ENCODE results near the gene CPO.
"Not testable (repeated sequence)": the region's sequence is repeated elsewhere in the genome, so short reads cannot be mapped to it uniquely, and the experiment has no call there.

CPO gene

GRCh38 chr2:206939340-206939739 lies at the start of gene CPO:
Gene CPO, plus strand, starts transcription at chr2:206939518. Its CDS starts 82 bp downstream, at chr2:206939600.
- DNase-seq, result no peak

- no peak for DNase-seq
Measured at GRCh38 chr2:206890179-206890578, 49.1 kb upstream of the CPO start.

- no peak for DNase-seq
Measured at GRCh38 chr2:206890926-206891325, 48.4 kb upstream of the CPO start.

GRCh38 chr2:206915121-206915520 lies 24.2 kb upstream of the CPO start:
- DNase-seq, result no peak

- no peak for DNase-seq
Measured at GRCh38 chr2:206918263-206918662, 21.1 kb upstream of the CPO start.

- DNase-seq, result no peak
Measured at GRCh38 chr2:206920310-206920709, 19.0 kb upstream of the CPO start.

GRCh38 chr2:206920951-206921350 lies 18.4 kb upstream of the CPO start:
- no peak for DNase-seq

- DNase-seq, result no peak
Measured at GRCh38 chr2:206921529-206921928, 17.8 kb upstream of the CPO start.

- DNase-seq, result no peak
Measured at GRCh38 chr2:206935991-206936842, 3.1 kb upstream of the CPO start.

GRCh38 chr2:206936843-206937230 lies 2.5 kb upstream of the CPO start:
- DNase-seq, result no peak

GRCh38 chr2:206937555-206937954 lies 1.8 kb upstream of the CPO start:
- no peak for DNase-seq

GRCh38 chr2:206940546-206940945 lies 1.2 kb downstream of the CPO start:
- no peak for DNase-seq

GRCh38 chr2:206942592-206943478 lies 3.5 kb downstream of the CPO start:
- no peak for DNase-seq

GRCh38 chr2:206953404-206953803 lies 14.1 kb downstream of the CPO start:
- not testable (repeated sequence) for DNase-seq

GRCh38 chr2:206955253-206955652 lies 15.9 kb downstream of the CPO start:
- DNase-seq, result no peak

GRCh38 chr2:206958261-206958660 lies 18.9 kb downstream of the CPO start:
- DNase-seq, result no peak

GRCh38 chr2:206962966-206963365 lies 23.6 kb downstream of the CPO start:
- DNase-seq, result no peak

- DNase-seq, result no peak
Measured at GRCh38 chr2:206968134-206969086, 29.1 kb downstream of the CPO start.

GRCh38 chr2:206969192-206969591 lies 29.9 kb downstream of the CPO start:
- no peak for DNase-seq

- no peak for DNase-seq
Measured at GRCh38 chr2:206970589-206971360, 31.5 kb downstream of the CPO start.

GRCh38 chr2:206971805-206972204 lies 32.5 kb downstream of the CPO start:
- DNase-seq, result no peak

GRCh38 chr2:206974551-206974950 lies 35.2 kb downstream of the CPO start:
- no peak for DNase-seq
